ENCODE measurements around the gene STAP1. TPM values are rescaled to one million over a fixed set of nuclear protein-coding genes. Genes with fewer than 3 reads are reported as not detected.

STAP1 gene
- total RNA-seq = not detected in 2 replicates

GRCh38 chr4:67558493-67558892 is at the start of gene STAP1:
Gene STAP1, plus strand, starts transcription at chr4:67558727. Its CDS starts 83 bp downstream, at chr4:67558810.

GRCh38 chr4:67545199-67546003 is 13.1 kb upstream of the STAP1 start, which contains the start of gene CENPC:
Gene CENPC, minus strand, starts transcription at chr4:67545503. Its CDS starts 148 bp downstream, at chr4:67545355.

Other genes starting within 250 kb of the STAP1 start
- gene CENPC, start 13.2 kb upstream of the STAP1 start, total RNA-seq = 5.3 and 11.9 TPM in 2 replicates
- 311 and 532 TPM in 2 replicates for gene UBA6, start 142.4 kb downstream of the STAP1 start, total RNA-seq
- not detected in 2 replicates for gene GNRHR, start 195.7 kb downstream of the STAP1 start, total RNA-seq

All from smooth muscle cell of the umbilical artery (primary cell).